ENCODE measurements around the gene USP34.
"Not testable (repeated sequence)": the region's sequence is repeated elsewhere in the genome, so short reads cannot be mapped to it uniquely, and the experiment has no call there.

The USP34 gene

GRCh38 chr2:61456746-61457420 is 14.0 kb downstream of the USP34 start:
- Histone ChIP-seq H3K4me3 (ENCODE audit: low read depth in 1 of 2, low read length in 2 of 2) (no peak overlapping the region), H3K27ac (ENCODE audit: low read length) (no peak overlapping the region), H3K27me3 (ENCODE audit: low read depth, low read length) (no peaks in the 10 kb centered on the region), H3K9me3 (ENCODE audit: control insufficient read depth in 1 of 2, low read length in 2 of 2) (no peaks in the 10 kb centered on the region), H3K4me1 (ENCODE audit: control insufficient read depth in 1 of 2, insufficient read depth in 2 of 2, low read length in 2 of 2) (peaks cover 0 to 13% of the 10 kb centered on the region in 2 donors), H3K36me3 (ENCODE audit: control insufficient read depth in 1 of 2, insufficient read depth in 2 of 2, low read length in 2 of 2) (peaks cover 0 to 3% of the 10 kb centered on the region in 2 donors)

- H3K4me3 ChIP-seq (ENCODE audit: low read depth in 1 of 2, low read length in 2 of 2) = no peak overlapping the region
- peaks cover 0 to 3% of the 10 kb centered on the region in 2 donors for H3K36me3 ChIP-seq (ENCODE audit: control insufficient read depth in 1 of 2, insufficient read depth in 2 of 2, low read length in 2 of 2)
- no peaks in the 10 kb centered on the region for H3K27me3 ChIP-seq (ENCODE audit: low read depth, low read length)
- no peaks in the 10 kb centered on the region for H3K9me3 ChIP-seq (ENCODE audit: control insufficient read depth in 1 of 2, low read length in 2 of 2)
- H3K27ac ChIP-seq (ENCODE audit: low read length) = no peak overlapping the region
- H3K4me1 ChIP-seq (ENCODE audit: control insufficient read depth in 1 of 2, insufficient read depth in 2 of 2, low read length in 2 of 2) = peaks cover 0 to 13% of the 10 kb centered on the region in 2 donors
Observed at GRCh38 chr2:61456070-61456745, 14.7 kb downstream of the USP34 start.

GRCh38 chr2:61454972-61455371 is 15.9 kb downstream of the USP34 start:
- H3K4me3 ChIP-seq (ENCODE audit: low read depth in 1 of 2, low read length in 2 of 2); H3K27ac ChIP-seq (ENCODE audit: low read length); H3K27me3 ChIP-seq (ENCODE audit: low read depth, low read length); H3K36me3 ChIP-seq (ENCODE audit: control insufficient read depth in 1 of 2, insufficient read depth in 2 of 2, low read length in 2 of 2); H3K9me3 ChIP-seq (ENCODE audit: control insufficient read depth in 1 of 2, low read length in 2 of 2): not testable (repeated sequence)
- H3K4me1 ChIP-seq (ENCODE audit: control insufficient read depth in 1 of 2, insufficient read depth in 2 of 2, low read length in 2 of 2) = peaks cover 0 to 13% of the 10 kb centered on the region in 2 donors

- Histone ChIP-seq H3K4me3 (ENCODE audit: low read depth in 1 of 2, low read length in 2 of 2) (no peak overlapping the region), H3K27ac (ENCODE audit: low read length) (no peak overlapping the region), H3K4me1 (ENCODE audit: control insufficient read depth in 1 of 2, insufficient read depth in 2 of 2, low read length in 2 of 2) (peaks cover 0 to 13% of the 10 kb centered on the region in 2 donors), H3K9me3 (ENCODE audit: control insufficient read depth in 1 of 2, low read length in 2 of 2) (no peaks in the 10 kb centered on the region), H3K36me3 (ENCODE audit: control insufficient read depth in 1 of 2, insufficient read depth in 2 of 2, low read length in 2 of 2) (no peaks in the 10 kb centered on the region), H3K27me3 (ENCODE audit: low read depth, low read length) (no peaks in the 10 kb centered on the region)
Observed at GRCh38 chr2:61454383-61454782, 16.5 kb downstream of the USP34 start.

GRCh38 chr2:61452392-61452791 is 18.5 kb downstream of the USP34 start:
- H3K36me3 ChIP-seq (ENCODE audit: control insufficient read depth in 1 of 2, insufficient read depth in 2 of 2, low read length in 2 of 2) = peaks cover 0 to 6% of the 10 kb centered on the region in 2 donors
- no peak overlapping the region for H3K4me3 ChIP-seq (ENCODE audit: low read depth in 1 of 2, low read length in 2 of 2)
- peaks cover 0 to 13% of the 10 kb centered on the region in 2 donors for H3K4me1 ChIP-seq (ENCODE audit: control insufficient read depth in 1 of 2, insufficient read depth in 2 of 2, low read length in 2 of 2)
- H3K27me3 ChIP-seq (ENCODE audit: low read depth, low read length) = no peaks in the 10 kb centered on the region
- no peak overlapping the region for H3K27ac ChIP-seq (ENCODE audit: low read length)
- H3K9me3 ChIP-seq (ENCODE audit: control insufficient read depth in 1 of 2, low read length in 2 of 2) = no peaks in the 10 kb centered on the region

GRCh38 chr2:61451178-61451577 is 19.7 kb downstream of the USP34 start:
- peaks cover 0 to 6% of the 10 kb centered on the region in 2 donors for H3K36me3 ChIP-seq (ENCODE audit: control insufficient read depth in 1 of 2, insufficient read depth in 2 of 2, low read length in 2 of 2)
- no peaks in the 10 kb centered on the region for H3K9me3 ChIP-seq (ENCODE audit: control insufficient read depth in 1 of 2, low read length in 2 of 2)
- no peak overlapping the region for H3K4me3 ChIP-seq (ENCODE audit: low read depth in 1 of 2, low read length in 2 of 2)
- peaks cover 0 to 10% of the 10 kb centered on the region in 2 donors for H3K4me1 ChIP-seq (ENCODE audit: control insufficient read depth in 1 of 2, insufficient read depth in 2 of 2, low read length in 2 of 2)
- no peaks in the 10 kb centered on the region for H3K27me3 ChIP-seq (ENCODE audit: low read depth, low read length)
- no peak overlapping the region for H3K27ac ChIP-seq (ENCODE audit: low read length)

GRCh38 chr2:61450144-61450543 is 20.7 kb downstream of the USP34 start:
- Histone ChIP-seq H3K4me3 (ENCODE audit: low read depth in 1 of 2, low read length in 2 of 2) (no peak overlapping the region), H3K4me1 (ENCODE audit: control insufficient read depth in 1 of 2, insufficient read depth in 2 of 2, low read length in 2 of 2) (no peaks in the 10 kb centered on the region), H3K27ac (ENCODE audit: low read length) (no peak overlapping the region), H3K36me3 (ENCODE audit: control insufficient read depth in 1 of 2, insufficient read depth in 2 of 2, low read length in 2 of 2) (peaks cover 0 to 6% of the 10 kb centered on the region in 2 donors), H3K27me3 (ENCODE audit: low read depth, low read length) (no peaks in the 10 kb centered on the region), H3K9me3 (ENCODE audit: control insufficient read depth in 1 of 2, low read length in 2 of 2) (no peaks in the 10 kb centered on the region)

- Histone ChIP-seq H3K27ac (ENCODE audit: low read length) (no peak overlapping the region), H3K4me3 (ENCODE audit: low read depth in 1 of 2, low read length in 2 of 2) (no peak overlapping the region), H3K27me3 (ENCODE audit: low read depth, low read length) (no peaks in the 10 kb centered on the region), H3K4me1 (ENCODE audit: control insufficient read depth in 1 of 2, insufficient read depth in 2 of 2, low read length in 2 of 2) (no peaks in the 10 kb centered on the region), H3K36me3 (ENCODE audit: control insufficient read depth in 1 of 2, insufficient read depth in 2 of 2, low read length in 2 of 2) (peaks cover 0 to 6% of the 10 kb centered on the region in 2 donors), H3K9me3 (ENCODE audit: control insufficient read depth in 1 of 2, low read length in 2 of 2) (no peaks in the 10 kb centered on the region)
Observed at GRCh38 chr2:61448229-61448628, 22.7 kb downstream of the USP34 start.

GRCh38 chr2:61446971-61447370 is 23.9 kb downstream of the USP34 start:
- H3K36me3 ChIP-seq (ENCODE audit: control insufficient read depth in 1 of 2, insufficient read depth in 2 of 2, low read length in 2 of 2); H3K4me1 ChIP-seq (ENCODE audit: control insufficient read depth in 1 of 2, insufficient read depth in 2 of 2, low read length in 2 of 2); H3K4me3 ChIP-seq (ENCODE audit: low read depth in 1 of 2, low read length in 2 of 2); H3K9me3 ChIP-seq (ENCODE audit: control insufficient read depth in 1 of 2, low read length in 2 of 2); H3K27ac ChIP-seq (ENCODE audit: low read length); H3K27me3 ChIP-seq (ENCODE audit: low read depth, low read length): not testable (repeated sequence)

GRCh38 chr2:61443342-61444041 is 27.4 kb downstream of the USP34 start:
- Histone ChIP-seq H3K4me1 (ENCODE audit: control insufficient read depth in 1 of 2, insufficient read depth in 2 of 2, low read length in 2 of 2) (peaks cover 0 to 21% of the 10 kb centered on the region in 2 donors), H3K27ac (ENCODE audit: low read length) (no peak overlapping the region)

GRCh38 chr2:61439241-61440002 is 31.5 kb downstream of the USP34 start:
- Histone ChIP-seq H3K27ac (ENCODE audit: low read length) (no peak overlapping the region), H3K4me3 (ENCODE audit: low read depth in 1 of 2, low read length in 2 of 2) (no peak overlapping the region), H3K4me1 (ENCODE audit: control insufficient read depth in 1 of 2, insufficient read depth in 2 of 2, low read length in 2 of 2) (peaks cover 0 to 28% of the 10 kb centered on the region in 2 donors), H3K36me3 (ENCODE audit: control insufficient read depth in 1 of 2, insufficient read depth in 2 of 2, low read length in 2 of 2) (peaks cover 0 to 3% of the 10 kb centered on the region in 2 donors), H3K27me3 (ENCODE audit: low read depth, low read length) (no peaks in the 10 kb centered on the region), H3K9me3 (ENCODE audit: control insufficient read depth in 1 of 2, low read length in 2 of 2) (no peaks in the 10 kb centered on the region)

More at GRCh38 chr2:61443342-61444041, 27.4 kb downstream of the USP34 start:
- H3K27me3 ChIP-seq (ENCODE audit: low read depth, low read length) = no peaks in the 10 kb centered on the region
- H3K4me3 ChIP-seq (ENCODE audit: low read depth in 1 of 2, low read length in 2 of 2) = no peak overlapping the region
- no peaks in the 10 kb centered on the region for H3K9me3 ChIP-seq (ENCODE audit: control insufficient read depth in 1 of 2, low read length in 2 of 2)
- no peaks in the 10 kb centered on the region for H3K36me3 ChIP-seq (ENCODE audit: control insufficient read depth in 1 of 2, insufficient read depth in 2 of 2, low read length in 2 of 2)
